ENCODE measurements around the gene RANBP17.

DNA sequence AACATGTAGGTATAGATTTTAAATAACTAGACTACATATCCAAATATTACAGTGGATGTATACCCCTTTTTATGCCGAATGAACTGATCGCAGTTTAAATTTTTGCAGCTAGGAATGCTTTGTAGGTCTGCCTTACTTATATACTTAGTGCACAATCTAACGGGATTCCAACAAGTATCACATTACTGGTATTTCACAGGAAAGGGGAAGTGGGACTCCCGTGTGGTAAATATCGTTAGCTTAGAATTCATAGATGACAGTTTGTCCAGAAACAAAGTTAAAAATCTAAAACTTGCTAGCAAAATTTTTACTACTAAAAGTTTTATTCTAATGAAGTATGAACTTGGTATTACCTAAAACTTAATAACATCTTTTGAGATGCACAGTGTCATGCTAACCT, 253.7 kb downstream of the RANBP17 start:
- TF ChIP-seq EZH2phosphoT487 (IDR thresholded peaks at IDR 0.05; ENCODE audit: insufficient read depth, low read depth) (no peak), EZH2 (IDR thresholded peaks at IDR 0.05; ENCODE audit: insufficient read depth, poor library complexity, severe bottlenecking) (no peak)
